Neuronal stem cell (in vitro differentiated cells): ENCODE measurements around the gene NTNG1.

ENCODE experiments used
- DNase-seq: peaks from one replicate; pipeline ENCODE4 v3.0.0-alpha.2; 2013; ENCODE audit warnings: low spot score
- H2AFZ ChIP-seq: one replicate; pipeline ENCODE4 v1.6.1; 2013; ENCODE audit warnings: mild to moderate bottlenecking, low read length, inconsistent platforms
- H2AK5ac ChIP-seq: 2 replicates; pipeline ENCODE4 v1.6.1; 2013; ENCODE audit warnings: low read depth, mild to moderate bottlenecking, inconsistent platforms, low read length, moderate library complexity, mixed read lengths
- H2BK120ac ChIP-seq: 2 replicates; pipeline ENCODE4 v1.6.1; 2013; ENCODE audit warnings: low read depth, mild to moderate bottlenecking, inconsistent platforms, low read length, moderate library complexity, mixed read lengths
- H2BK12ac ChIP-seq: one replicate; pipeline ENCODE4 v1.6.1; 2013; ENCODE audit warnings: low read length, inconsistent platforms
- H2BK15ac ChIP-seq: 2 replicates; pipeline ENCODE4 v1.6.1; 2013; ENCODE audit warnings: mild to moderate bottlenecking, low read length, inconsistent platforms, mixed read lengths
- H2BK5ac ChIP-seq: one replicate; pipeline ENCODE4 v1.6.1; 2013; ENCODE audit warnings: inconsistent platforms, mild to moderate bottlenecking, low read length, moderate library complexity
- H3K14ac ChIP-seq: one replicate; pipeline ENCODE4 v1.6.1; 2013; ENCODE audit warnings: low read length, inconsistent platforms
- H3K18ac ChIP-seq: 2 replicates; pipeline ENCODE4 v1.6.1; 2013; ENCODE audit warnings: low read length, inconsistent platforms
- H3K23ac ChIP-seq: 2 replicates; pipeline ENCODE4 v1.6.1; 2013; ENCODE audit warnings: low read depth, mild to moderate bottlenecking, mixed read lengths, low read length, inconsistent platforms; ENCODE audit not compliant: poor library complexity
- H3K27ac ChIP-seq: replicated peaks from 3 replicates; pipeline ENCODE4 v1.5.1; 2013; ENCODE audit warnings: low read length, inconsistent platforms
- H3K27me3 ChIP-seq, 3 experiments: 2 replicates each; pipeline ENCODE4 v1.6.1; 2013; ENCODE audit warnings: low read length in 3 of 3, mild to moderate bottlenecking in 2 of 3, inconsistent platforms in 1 of 3, low read depth in 1 of 3, mixed read lengths in 1 of 3, moderate library complexity in 1 of 3; ENCODE audit not compliant: control insufficient read depth in 3 of 3, insufficient read depth in 3 of 3
- H3K36me3 ChIP-seq, 2 donors: replicated peaks in 1 of 2; 2 replicates each; pipeline ENCODE4 v1.6.1; 2013; ENCODE audit warnings: low read length in 2 of 2; ENCODE audit not compliant: control insufficient read depth in 2 of 2, insufficient read depth in 2 of 2
- H3K4ac ChIP-seq: 2 replicates; pipeline ENCODE4 v1.6.1; 2013; ENCODE audit warnings: inconsistent platforms, mild to moderate bottlenecking, low read length, moderate library complexity
- H3K4me1 ChIP-seq, 2 donors: 1 replicate in 1 of 2; 2 replicates in 1 of 2; pipeline ENCODE4 v1.6.1; 2013; ENCODE audit warnings: low read length in 2 of 2, low read depth in 1 of 2; ENCODE audit not compliant: control insufficient read depth in 2 of 2, insufficient read depth in 1 of 2
- H3K4me2 ChIP-seq: one replicate; pipeline ENCODE4 v1.6.1; 2013; ENCODE audit warnings: mild to moderate bottlenecking, low read length, inconsistent platforms; ENCODE audit not compliant: insufficient read depth, poor library complexity, severe bottlenecking
- H3K4me3 ChIP-seq, 2 donors: 2 replicates each; pipeline ENCODE4 v1.5.1; 2013; ENCODE audit warnings: low read length in 2 of 2, mild to moderate bottlenecking in 2 of 2, inconsistent platforms in 1 of 2, moderate library complexity in 1 of 2
- H3K79me1 ChIP-seq: one replicate; pipeline ENCODE4 v1.6.1; 2013; ENCODE audit warnings: low read depth, mild to moderate bottlenecking, inconsistent platforms, low read length, moderate library complexity
- H3K9ac ChIP-seq: one replicate; pipeline ENCODE4 v1.6.1; 2013; ENCODE audit warnings: mild to moderate bottlenecking, low read depth, low read length, inconsistent platforms; ENCODE audit not compliant: poor library complexity
- H3K9me3 ChIP-seq, 2 donors: replicated peaks in 1 of 2; 2 replicates each; pipeline versions ENCODE3 to v1.6.1; 2013; ENCODE audit warnings: low read length in 2 of 2, mild to moderate bottlenecking in 2 of 2, inconsistent platforms in 1 of 2, low read depth in 1 of 2, mixed read lengths in 1 of 2, moderate library complexity in 1 of 2; ENCODE audit not compliant: control insufficient read depth in 2 of 2, insufficient read depth in 1 of 2
- H4K8ac ChIP-seq: one replicate; pipeline ENCODE4 v1.6.1; 2013; ENCODE audit warnings: low read depth, mild to moderate bottlenecking, inconsistent platforms, low read length, moderate library complexity
- H4K91ac ChIP-seq: one replicate; pipeline ENCODE4 v1.6.1; 2013; ENCODE audit warnings: low read length, low read depth, mild to moderate bottlenecking, inconsistent platforms; ENCODE audit not compliant: poor library complexity
- WGBS, 2 donors: extraction: QIAGEN DNeasy Blood & Tissue Kit; methylation state at CpG; one replicate each; pipeline ENCODE4 v1.1.7; 2013; ENCODE audit warnings: missing lambda C conversion rate in 2 of 2, mixed read lengths in 1 of 2; ENCODE audit not compliant: insufficient read length in 2 of 2, insufficient replicate concordance in 1 of 2; ENCODE audit errors: extremely low coverage in 2 of 2; 5-methylcytosine and 5-hydroxymethylcytosine counted together

Gene NTNG1

GRCh38 chr1:107149946-107150345 is 9.1 kb downstream of the NTNG1 start:
- Histone ChIP-seq H3K23ac (no peak overlapping the region), H2BK120ac (no peak overlapping the region), H2AK5ac (no peak overlapping the region), H3K4ac (no peak overlapping the region), H3K9ac (no peak overlapping the region), H3K27ac (no peak overlapping the region), H2BK5ac (no peak overlapping the region), H4K91ac (no peak overlapping the region), H4K8ac (no peak overlapping the region), H2BK12ac (no peak overlapping the region), H3K14ac (no peak overlapping the region), H3K18ac (no peak overlapping the region), H3K27me3 (no peaks in the 10 kb centered on the region), H2AFZ (no peak overlapping the region), H3K79me1 (no peaks in the 10 kb centered on the region), H3K9me3 (no peaks in the 10 kb centered on the region), H3K36me3 (peaks cover 0 to 2% of the 10 kb centered on the region in 2 donors), H2BK15ac (no peak overlapping the region), H3K4me1 (no peaks in the 10 kb centered on the region), H3K4me3 (no peak overlapping the region), H3K4me2 (no peak overlapping the region)
- no CpG with 5 or more reads among the region's 1 CpG for WGBS, 2 donors
- no peak for DNase-seq

DNA sequence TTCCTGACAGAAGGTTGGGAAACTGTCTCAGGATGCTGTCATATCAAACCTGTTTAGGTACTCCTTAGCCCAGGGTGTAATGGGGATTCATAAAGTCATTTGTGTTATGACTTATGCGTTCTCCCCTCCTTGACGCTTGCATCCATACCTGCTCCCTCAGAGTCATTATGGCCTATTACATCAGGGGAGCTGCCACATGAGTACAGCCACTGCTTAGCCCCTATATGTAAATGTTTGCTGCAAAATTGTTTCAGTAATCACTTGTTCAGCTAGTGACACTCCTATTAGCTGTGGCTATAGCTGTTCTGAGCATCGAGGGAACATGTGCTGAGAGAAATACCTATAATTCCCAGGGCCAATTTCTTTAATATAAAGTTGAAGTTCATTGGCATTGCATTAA is 10.5 kb downstream of the NTNG1 start:
- Histone ChIP-seq H3K27me3 (no peaks in the 10 kb centered on the region), H3K36me3 (peaks cover 0 to 2% of the 10 kb centered on the region in 2 donors), H3K27ac (no peak overlapping the region), H4K8ac (no peak overlapping the region), H2BK120ac (no peak overlapping the region), H4K91ac (no peak overlapping the region), H3K4me2 (no peak overlapping the region), H3K23ac (no peak overlapping the region), H2BK12ac (no peak overlapping the region), H3K4me1 (no peaks in the 10 kb centered on the region), H2AK5ac (no peak overlapping the region), H3K4me3 (no peak overlapping the region), H3K14ac (no peak overlapping the region), H2AFZ (no peak overlapping the region), H3K79me1 (no peaks in the 10 kb centered on the region), H3K18ac (no peak overlapping the region), H3K9me3 (no peaks in the 10 kb centered on the region), H3K9ac (no peak overlapping the region), H2BK5ac (no peak overlapping the region), H2BK15ac (no peak overlapping the region), H3K4ac (no peak overlapping the region)
- no peak for DNase-seq
- WGBS, 2 donors = no CpG with 5 or more reads among the region's 3 CpGs

GRCh38 chr1:107152395-107152794 is 11.6 kb downstream of the NTNG1 start:
- Histone ChIP-seq H3K4me3 (no peak overlapping the region), H2BK5ac (no peak overlapping the region), H3K27ac (no peak overlapping the region), H3K9ac (no peak overlapping the region), H4K91ac (no peak overlapping the region), H2AFZ (no peak overlapping the region), H3K4me1 (no peaks in the 10 kb centered on the region), H3K4ac (no peak overlapping the region), H2BK120ac (no peak overlapping the region), H3K79me1 (no peaks in the 10 kb centered on the region), H3K36me3 (peaks cover 0 to 2% of the 10 kb centered on the region in 2 donors), H2AK5ac (no peak overlapping the region), H3K14ac (no peak overlapping the region), H3K18ac (no peak overlapping the region), H3K9me3 (no peaks in the 10 kb centered on the region), H3K23ac (no peak overlapping the region), H3K4me2 (no peak overlapping the region), H2BK12ac (no peak overlapping the region), H4K8ac (no peak overlapping the region), H2BK15ac (no peak overlapping the region), H3K27me3 (no peaks in the 10 kb centered on the region)
- WGBS, 2 donors = no CpG with 5 or more reads among the region's 4 CpGs
- no peak for DNase-seq

- Histone ChIP-seq H3K36me3 (peaks cover 0 to 2% of the 10 kb centered on the region in 2 donors), H3K27me3 (no peaks in the 10 kb centered on the region), H4K91ac (no peak overlapping the region), H3K9ac (no peak overlapping the region), H3K4me3 (no peak overlapping the region), H2BK5ac (no peak overlapping the region), H3K4me2 (no peak overlapping the region), H2AFZ (no peak overlapping the region), H3K79me1 (no peaks in the 10 kb centered on the region), H3K23ac (no peak overlapping the region), H3K18ac (no peak overlapping the region), H3K4me1 (no peaks in the 10 kb centered on the region), H2BK120ac (no peak overlapping the region), H3K27ac (no peak overlapping the region), H3K9me3 (no peaks in the 10 kb centered on the region), H2BK12ac (no peak overlapping the region), H4K8ac (no peak overlapping the region), H2BK15ac (no peak overlapping the region), H2AK5ac (no peak overlapping the region), H3K14ac (no peak overlapping the region), H3K4ac (no peak overlapping the region)
- WGBS, 2 donors = no CpG with 5 or more reads among the region's 2 CpGs
- DNase-seq = no peak
These were observed 12.2 kb downstream of the NTNG1 start for GRCh38 chr1:107153014-107153413.
